ENCODE measurements around the gene ZNF76.
A peak's percentile ranks its signal among the peaks of the same experiment; 100 is the strongest.
"Not testable (repeated sequence)": the region's sequence is repeated elsewhere in the genome, so short reads cannot be mapped to it uniquely, and the experiment has no call there.

Gene ZNF76

DNA sequence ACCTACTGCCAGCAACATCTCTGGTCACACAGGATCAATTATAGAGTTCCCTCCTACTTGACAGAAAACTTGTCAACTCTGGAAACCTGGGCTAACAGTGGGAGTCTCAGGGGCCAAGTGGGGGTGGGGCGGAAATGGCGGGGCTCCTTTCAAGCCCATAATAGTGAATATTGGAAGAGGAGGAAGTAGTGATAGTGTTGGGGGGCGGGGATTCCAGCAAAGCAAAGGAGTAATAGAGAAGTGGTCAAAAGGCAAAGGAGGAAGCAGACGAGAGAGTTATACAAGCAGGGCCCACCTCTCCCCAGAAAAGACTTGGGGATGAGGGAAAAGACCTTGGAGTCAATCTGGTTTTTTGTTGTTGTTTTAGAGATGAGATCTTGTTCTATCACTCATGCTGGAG is 40.1 kb downstream of the ZNF76 start:
- H3K27ac ChIP-seq, result peak overlapping the region; percentile 98
- H3K4me1 ChIP-seq (ENCODE audit: control insufficient read depth in 1 of 2, insufficient read depth in 1 of 2, low read depth in 1 of 2, low read length in 1 of 2), result peaks cover 78 to 84% of the 10 kb centered on the region in 2 experiments

DNA sequence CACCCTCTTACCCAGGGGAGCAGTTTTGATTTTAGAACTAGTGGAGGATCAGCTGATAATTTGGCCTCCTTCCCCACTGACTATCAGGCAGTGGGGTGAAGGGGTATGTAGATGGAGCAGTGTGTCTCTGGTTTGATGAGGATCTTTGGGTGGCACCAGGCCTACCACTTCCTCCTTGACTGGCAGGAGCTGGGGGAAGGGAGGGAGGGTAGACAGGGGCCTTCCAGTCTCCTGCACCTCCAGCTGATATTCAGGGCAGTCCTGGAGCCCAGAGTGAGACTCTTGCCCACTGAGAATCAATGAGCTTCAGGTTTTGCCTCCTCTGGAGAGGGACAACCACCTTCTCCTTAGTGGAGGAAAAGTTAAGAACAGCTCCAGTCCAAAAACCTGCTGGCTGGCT is 41.3 kb downstream of the ZNF76 start:
- no peaks in the 10 kb centered on the region for H3K9me3 ChIP-seq
- H3K27ac ChIP-seq, result peak overlapping the region; percentile 98
- no peaks in the 10 kb centered on the region for H3K27me3 ChIP-seq
- peaks cover 79 to 84% of the 10 kb centered on the region in 2 experiments for H3K4me1 ChIP-seq (ENCODE audit: control insufficient read depth in 1 of 2, insufficient read depth in 1 of 2, low read depth in 1 of 2, low read length in 1 of 2)
- TF ChIP-seq, protein P1, sequence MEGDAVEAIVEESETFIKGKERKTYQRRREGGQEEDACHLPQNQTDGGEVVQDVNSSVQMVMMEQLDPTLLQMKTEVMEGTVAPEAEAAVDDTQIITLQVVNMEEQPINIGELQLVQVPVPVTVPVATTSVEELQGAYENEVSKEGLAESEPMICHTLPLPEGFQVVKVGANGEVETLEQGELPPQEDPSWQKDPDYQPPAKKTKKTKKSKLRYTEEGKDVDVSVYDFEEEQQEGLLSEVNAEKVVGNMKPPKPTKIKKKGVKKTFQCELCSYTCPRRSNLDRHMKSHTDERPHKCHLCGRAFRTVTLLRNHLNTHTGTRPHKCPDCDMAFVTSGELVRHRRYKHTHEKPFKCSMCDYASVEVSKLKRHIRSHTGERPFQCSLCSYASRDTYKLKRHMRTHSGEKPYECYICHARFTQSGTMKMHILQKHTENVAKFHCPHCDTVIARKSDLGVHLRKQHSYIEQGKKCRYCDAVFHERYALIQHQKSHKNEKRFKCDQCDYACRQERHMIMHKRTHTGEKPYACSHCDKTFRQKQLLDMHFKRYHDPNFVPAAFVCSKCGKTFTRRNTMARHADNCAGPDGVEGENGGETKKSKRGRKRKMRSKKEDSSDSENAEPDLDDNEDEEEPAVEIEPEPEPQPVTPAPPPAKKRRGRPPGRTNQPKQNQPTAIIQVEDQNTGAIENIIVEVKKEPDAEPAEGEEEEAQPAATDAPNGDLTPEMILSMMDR (IDR thresholded peaks at IDR 0.05), result no peak
- H3K4me3 ChIP-seq (ENCODE audit: low read depth in 1 of 2, low read length in 1 of 2), result peak overlapping the region; percentile 83 to 92
- H3K36me3 ChIP-seq, result peaks cover 9% of the 10 kb centered on the region

More for the DNA sequence above, 40.1 kb downstream of the ZNF76 start:
- Histone ChIP-seq H3K27me3 (no peaks in the 10 kb centered on the region), H3K4me3 (ENCODE audit: low read depth in 1 of 2, low read length in 1 of 2) (peak overlapping the region; percentile 83 to 92), H3K36me3 (no peaks in the 10 kb centered on the region), H3K9me3 (no peaks in the 10 kb centered on the region)
- TF ChIP-seq, protein P1 (IDR thresholded peaks at IDR 0.05), result no peak

DNA sequence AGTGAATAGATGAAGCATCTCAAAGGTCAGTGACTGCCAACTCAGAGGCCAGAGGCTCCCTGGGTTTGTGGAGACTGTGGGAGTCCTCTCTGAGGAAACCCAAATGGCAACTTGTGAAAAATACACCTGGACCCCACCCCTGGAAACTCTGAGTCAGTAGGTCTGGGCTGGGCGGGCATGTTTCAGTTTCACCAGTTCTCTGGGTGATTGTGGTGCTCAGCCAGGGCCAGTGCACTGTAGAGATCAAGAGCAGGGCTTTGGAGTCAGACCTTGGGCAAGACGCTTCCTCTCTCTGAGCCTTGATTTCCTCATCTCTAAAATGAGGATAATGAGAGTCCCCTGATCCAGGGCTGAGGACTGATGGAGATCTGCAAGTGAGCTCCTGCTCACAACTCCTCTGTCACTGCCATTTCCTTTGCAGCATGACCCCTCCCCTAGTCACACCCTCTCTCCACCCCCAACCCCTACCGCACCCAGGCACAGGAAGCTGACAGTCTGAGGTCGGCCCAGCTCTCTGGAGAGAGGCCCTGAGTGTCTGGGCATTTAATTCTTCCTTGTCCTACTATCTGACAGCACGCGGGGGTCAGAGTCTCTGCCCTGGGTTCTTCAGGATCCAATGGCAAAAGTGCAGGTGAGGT is 43.2 kb downstream of the ZNF76 start:
- TF ChIP-seq, protein P1 (IDR thresholded peaks at IDR 0.05), result no peak
- peaks cover 69% of the 10 kb centered on the region in 2 experiments for H3K4me1 ChIP-seq (ENCODE audit: control insufficient read depth in 1 of 2, insufficient read depth in 1 of 2, low read depth in 1 of 2, low read length in 1 of 2)
- H3K27me3 ChIP-seq, result no peaks in the 10 kb centered on the region
- H3K4me3 ChIP-seq (ENCODE audit: low read depth in 1 of 2, low read length in 1 of 2), result peak overlapping the region; percentile 48 to 83
- H3K36me3 ChIP-seq, result peaks cover 19% of the 10 kb centered on the region
- H3K27ac ChIP-seq, result peak overlapping the region; percentile 98
- H3K9me3 ChIP-seq, result no peaks in the 10 kb centered on the region

DNA sequence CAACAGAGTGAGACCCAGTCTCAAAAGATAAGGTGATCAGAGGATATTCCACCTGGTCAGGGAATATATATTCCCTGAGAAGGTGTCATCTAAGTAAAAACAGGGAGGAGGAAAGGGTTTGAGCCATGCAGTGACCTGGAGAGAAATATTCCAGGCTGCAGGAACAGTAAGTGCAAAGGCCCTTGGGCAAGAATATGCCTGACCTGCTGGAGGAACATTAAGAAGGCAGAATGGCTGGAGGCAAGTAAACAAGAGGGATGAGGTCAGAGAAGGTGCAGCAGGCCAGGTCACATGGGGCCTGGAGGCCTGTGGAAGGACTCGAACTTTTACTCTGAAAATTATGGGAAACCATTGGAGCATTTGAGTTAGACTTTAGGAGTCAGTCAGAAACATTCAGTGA is 44.8 kb downstream of the ZNF76 start:
- Histone ChIP-seq H3K9me3 (no peaks in the 10 kb centered on the region), H3K4me1 (ENCODE audit: control insufficient read depth in 1 of 2, insufficient read depth in 1 of 2, low read depth in 1 of 2, low read length in 1 of 2) (peaks cover 59 to 64% of the 10 kb centered on the region in 2 experiments), H3K27ac (peak overlapping the region; percentile 98), H3K4me3 (ENCODE audit: low read depth in 1 of 2, low read length in 1 of 2) (no peak overlapping the region), H3K36me3 (peaks cover 24% of the 10 kb centered on the region), H3K27me3 (no peaks in the 10 kb centered on the region)
- TF ChIP-seq, protein P1 (IDR thresholded peaks at IDR 0.05), result no peak

DNA sequence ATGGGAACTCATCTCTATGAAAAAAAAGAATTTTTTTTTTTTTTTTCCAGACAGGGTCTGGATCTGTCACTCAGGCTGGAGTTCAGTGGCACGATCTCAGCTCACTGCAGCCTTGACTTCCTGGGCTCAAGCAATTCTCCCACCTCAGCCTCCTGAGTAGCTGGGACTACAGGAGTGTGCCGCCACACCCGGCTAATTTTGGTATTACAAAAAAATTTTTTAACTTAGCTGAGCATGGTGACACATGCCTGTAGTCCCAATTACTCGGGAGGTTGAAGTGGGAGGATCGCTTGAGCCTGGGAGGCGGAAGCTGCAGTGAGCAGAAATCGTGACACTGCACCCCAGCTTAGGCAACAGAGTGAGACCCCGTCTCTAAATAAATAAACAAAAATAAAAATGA is 45.6 kb downstream of the ZNF76 start:
- peaks cover 59 to 64% of the 10 kb centered on the region in 2 experiments for H3K4me1 ChIP-seq (ENCODE audit: control insufficient read depth in 1 of 2, insufficient read depth in 1 of 2, low read depth in 1 of 2, low read length in 1 of 2)
- TF ChIP-seq, protein P1 (IDR thresholded peaks at IDR 0.05), result no peak
- H3K36me3 ChIP-seq, result peaks cover 33% of the 10 kb centered on the region
- H3K27me3 ChIP-seq, result no peaks in the 10 kb centered on the region
- H3K4me3 ChIP-seq (ENCODE audit: low read depth in 1 of 2, low read length in 1 of 2), result no peak overlapping the region
- no peaks in the 10 kb centered on the region for H3K9me3 ChIP-seq
- peak overlapping the region; percentile 98 for H3K27ac ChIP-seq

DNA sequence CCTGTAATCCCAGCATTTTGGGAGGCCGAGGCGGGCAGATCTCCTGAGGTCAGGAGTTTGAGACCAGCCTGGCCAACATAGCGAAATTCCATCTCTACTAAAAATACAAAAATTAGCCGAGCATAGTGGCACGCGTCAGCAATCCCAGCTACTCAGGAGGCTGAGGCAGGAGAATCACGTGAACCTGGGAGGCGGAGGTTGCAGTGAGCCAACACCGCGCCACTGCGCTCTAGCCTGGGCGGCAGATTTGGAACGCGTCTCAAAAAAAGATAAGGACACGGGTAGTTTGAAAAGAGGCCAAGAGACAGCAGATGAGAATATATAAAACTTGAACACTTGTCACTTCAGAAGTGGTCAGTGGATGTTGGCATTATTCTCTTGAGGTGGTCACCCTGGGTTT is 47.6 kb downstream of the ZNF76 start:
- H3K27ac ChIP-seq; H3K9me3 ChIP-seq; H3K27me3 ChIP-seq; H3K4me3 ChIP-seq (ENCODE audit: low read depth in 1 of 2, low read length in 1 of 2): not testable (repeated sequence)
- peaks cover 40% of the 10 kb centered on the region for H3K36me3 ChIP-seq
- peaks cover 59 to 64% of the 10 kb centered on the region in 2 experiments for H3K4me1 ChIP-seq (ENCODE audit: control insufficient read depth in 1 of 2, insufficient read depth in 1 of 2, low read depth in 1 of 2, low read length in 1 of 2)

DNA sequence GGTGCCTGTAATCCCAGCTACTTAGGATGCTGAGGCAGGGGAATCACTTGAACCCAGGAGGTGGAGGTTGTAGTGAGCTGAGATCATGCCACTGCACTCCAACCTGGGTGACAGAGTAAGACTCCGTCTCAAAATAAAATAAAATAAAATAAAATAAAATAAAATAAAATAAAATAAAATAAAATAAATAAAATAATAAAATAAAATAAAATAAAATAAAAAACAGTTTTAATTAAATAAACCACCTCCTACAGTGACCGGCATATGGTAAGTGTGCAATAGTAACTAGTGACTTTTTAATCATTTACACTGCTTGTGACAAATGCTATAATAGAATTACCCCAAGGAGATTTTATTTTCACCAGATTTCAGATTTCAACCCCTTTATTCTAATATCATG is 49.0 kb downstream of the ZNF76 start:
- not testable (repeated sequence) for H3K27me3 ChIP-seq; H3K9me3 ChIP-seq; H3K4me3 ChIP-seq (ENCODE audit: low read depth in 1 of 2, low read length in 1 of 2)
- H3K4me1 ChIP-seq (ENCODE audit: control insufficient read depth in 1 of 2, insufficient read depth in 1 of 2, low read depth in 1 of 2, low read length in 1 of 2), result peaks cover 59 to 64% of the 10 kb centered on the region in 2 experiments
- H3K36me3 ChIP-seq, result peaks cover 50% of the 10 kb centered on the region
- H3K27ac ChIP-seq, result peak overlapping the region; percentile 94

Measured in neutrophil (primary cell).